Calu3 (cell line): ENCODE measurements around the gene CHST3. TPM values are rescaled to one million over a fixed set of nuclear protein-coding genes. Genes with fewer than 3 reads are reported as not detected.

Experiments
- BruUV-seq: library from RNA; stranded (reverse); fragments of 400-500 nt; replicated peaks from 2 replicates; lab custom pipeline; 2021; lab: Mats Ljungman, UMichigan
- CTCF ChIA-PET: fragments of 300-600 bp; sonication (Branson Sonifier 250); formaldehyde crosslinking; loops from one replicate; lab custom pipeline; 2022; ENCODE audit warnings: antibody characterized with exemption; lab: Charles Lee
- DNase-seq: peaks from one replicate; pipeline ENCODE4 v3.0.0; 2022
- H3K27ac Mint-ChIP-seq: one replicate; pipeline ENCODE4 v1.8.0; 2022; ENCODE audit warnings: mixed read lengths; ENCODE audit not compliant: unreplicated experiment
- H3K27me3 Mint-ChIP-seq: one replicate; pipeline ENCODE4 v1.8.0; 2022; ENCODE audit warnings: mixed read lengths; ENCODE audit not compliant: unreplicated experiment
- H3K36me3 Mint-ChIP-seq: one replicate; pipeline ENCODE4 v1.8.0; 2022; ENCODE audit warnings: mild to moderate bottlenecking, moderate library complexity, mixed read lengths; ENCODE audit not compliant: insufficient read depth, unreplicated experiment
- H3K4me1 Mint-ChIP-seq: one replicate; pipeline ENCODE4 v1.8.0; 2022; ENCODE audit warnings: mild to moderate bottlenecking, low read depth, mixed read lengths; ENCODE audit not compliant: unreplicated experiment
- H3K4me3 Mint-ChIP-seq: one replicate; pipeline ENCODE4 v1.8.0; 2022; ENCODE audit warnings: mild to moderate bottlenecking, low read depth, moderate library complexity, mixed read lengths; ENCODE audit not compliant: unreplicated experiment
- H3K9me3 Mint-ChIP-seq: one replicate; pipeline ENCODE4 v1.8.0; 2022; ENCODE audit warnings: low read depth, mixed read lengths; ENCODE audit not compliant: unreplicated experiment
- intact Hi-C: fragments of 100-400 bp; cut with micrococcal nuclease; formaldehyde crosslinking; loops from one replicate; pipeline ENCODE4 v1.10.0; 2022; ENCODE audit not compliant: unreplicated experiment
- total RNA-seq: library from RNA; stranded (reverse); gene quantifications from 2 replicates; pipeline ENCODE4 v1.2.3, GENCODE V29; 2022
- TF ChIP-seq, protein P1 (sequence below): fragments of 200-600 bp; IDR thresholded peaks from one replicate; pipeline ENCODE4 v1.8.0; 2022; ENCODE audit warnings: antibody characterized with exemption; ENCODE audit not compliant: unreplicated experiment

CHST3 gene
- total RNA-seq, 1 experiment from 2014 or later = 32.4 TPM

DNA sequence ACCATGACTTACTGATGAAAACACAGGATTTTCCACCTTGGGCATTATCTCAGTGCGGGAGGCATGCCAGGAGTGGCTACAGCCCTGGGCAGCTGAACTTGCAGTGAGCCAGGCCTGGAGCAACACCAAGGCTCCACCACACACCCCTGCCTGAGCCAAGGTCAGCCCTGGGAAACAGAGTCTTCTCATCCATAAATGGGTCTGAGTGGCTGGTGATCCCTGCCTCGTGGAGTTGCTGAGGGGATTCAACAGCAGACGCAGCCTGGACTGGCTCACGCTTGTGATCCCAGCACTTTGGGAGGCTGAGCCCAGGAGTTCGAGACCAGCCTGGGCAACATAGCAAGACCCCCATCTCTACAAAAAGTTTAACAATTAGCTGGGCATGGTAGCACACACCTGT lies 91.9 kb downstream of the CHST3 start:
- H3K4me3 Mint-ChIP-seq = no peak overlapping the region
- no peaks in the 10 kb centered on the region for H3K4me1 Mint-ChIP-seq
- TF ChIP-seq, protein P1, sequence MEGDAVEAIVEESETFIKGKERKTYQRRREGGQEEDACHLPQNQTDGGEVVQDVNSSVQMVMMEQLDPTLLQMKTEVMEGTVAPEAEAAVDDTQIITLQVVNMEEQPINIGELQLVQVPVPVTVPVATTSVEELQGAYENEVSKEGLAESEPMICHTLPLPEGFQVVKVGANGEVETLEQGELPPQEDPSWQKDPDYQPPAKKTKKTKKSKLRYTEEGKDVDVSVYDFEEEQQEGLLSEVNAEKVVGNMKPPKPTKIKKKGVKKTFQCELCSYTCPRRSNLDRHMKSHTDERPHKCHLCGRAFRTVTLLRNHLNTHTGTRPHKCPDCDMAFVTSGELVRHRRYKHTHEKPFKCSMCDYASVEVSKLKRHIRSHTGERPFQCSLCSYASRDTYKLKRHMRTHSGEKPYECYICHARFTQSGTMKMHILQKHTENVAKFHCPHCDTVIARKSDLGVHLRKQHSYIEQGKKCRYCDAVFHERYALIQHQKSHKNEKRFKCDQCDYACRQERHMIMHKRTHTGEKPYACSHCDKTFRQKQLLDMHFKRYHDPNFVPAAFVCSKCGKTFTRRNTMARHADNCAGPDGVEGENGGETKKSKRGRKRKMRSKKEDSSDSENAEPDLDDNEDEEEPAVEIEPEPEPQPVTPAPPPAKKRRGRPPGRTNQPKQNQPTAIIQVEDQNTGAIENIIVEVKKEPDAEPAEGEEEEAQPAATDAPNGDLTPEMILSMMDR = no peak
- CTCF ChIA-PET = interaction anchor here (1.2 to 1.3 kb wide), 2 partner anchors 32 to 289 kb away, joined by 3 read pairs; partner anchors contain the start of gene SPOCK2
- H3K27me3 Mint-ChIP-seq = no peaks in the 10 kb centered on the region
- intact Hi-C loops = no loop called here
- peaks cover 5% of the 10 kb centered on the region for H3K36me3 Mint-ChIP-seq
- H3K27ac Mint-ChIP-seq = no peak overlapping the region
- DNase-seq = no peak
- BruUV-seq = no TSS peak
- H3K9me3 Mint-ChIP-seq = no peaks in the 10 kb centered on the region

DNA sequence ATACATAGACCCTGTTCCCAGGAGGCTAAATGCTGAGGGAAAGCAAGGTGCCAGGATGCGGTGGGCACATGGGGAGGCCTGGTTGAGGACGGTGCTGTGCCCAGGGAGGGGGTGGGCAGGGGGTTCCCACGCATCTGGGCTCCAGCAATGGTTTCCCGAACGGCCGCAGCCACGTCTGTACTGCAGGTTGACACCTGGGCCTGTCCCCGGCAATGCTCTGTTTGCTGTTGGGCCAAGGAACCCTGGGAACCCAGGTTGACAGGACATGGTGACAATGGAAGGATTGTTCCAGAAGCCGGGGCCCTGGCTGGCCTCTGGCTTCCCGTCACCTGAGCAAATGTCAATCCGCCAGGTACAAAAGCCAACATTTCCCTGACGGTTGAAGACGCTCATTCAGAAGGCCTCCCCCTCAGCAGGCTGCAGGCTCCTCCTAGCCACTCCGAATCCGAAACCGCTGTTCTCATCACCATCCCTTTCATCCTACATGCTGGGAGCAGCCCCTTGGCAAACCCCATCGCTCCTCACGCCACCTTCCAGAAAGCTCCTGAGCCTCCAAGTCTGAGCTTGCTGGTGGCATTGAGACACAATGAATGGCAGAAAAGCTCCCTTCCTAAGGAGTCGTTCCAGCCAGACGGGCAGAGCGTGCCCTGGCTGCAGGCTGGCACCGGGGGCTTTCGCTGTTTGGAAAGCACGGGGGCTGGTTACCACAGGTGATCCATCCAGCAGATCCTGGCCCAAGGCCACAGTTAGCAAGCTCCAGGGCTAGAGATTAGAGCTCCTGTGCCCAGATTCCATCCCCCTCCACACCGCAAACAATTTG lies 92.9 kb downstream of the CHST3 start:
- CTCF ChIA-PET = interaction anchor here (1.3 kb wide), 1 partner anchor 31 kb away, joined by 3 read pairs; the partner anchor contains the start of gene SPOCK2
- H3K36me3 Mint-ChIP-seq = peaks cover 13% of the 10 kb centered on the region
- TF ChIP-seq, protein P1 = no peak
- H3K4me1 Mint-ChIP-seq = no peaks in the 10 kb centered on the region
- H3K27ac Mint-ChIP-seq = no peak overlapping the region
- DNase-seq = no peak
- no peaks in the 10 kb centered on the region for H3K27me3 Mint-ChIP-seq
- no peaks in the 10 kb centered on the region for H3K9me3 Mint-ChIP-seq
- BruUV-seq = no TSS peak
- no peak overlapping the region for H3K4me3 Mint-ChIP-seq
- intact Hi-C loops = no loop called here

DNA sequence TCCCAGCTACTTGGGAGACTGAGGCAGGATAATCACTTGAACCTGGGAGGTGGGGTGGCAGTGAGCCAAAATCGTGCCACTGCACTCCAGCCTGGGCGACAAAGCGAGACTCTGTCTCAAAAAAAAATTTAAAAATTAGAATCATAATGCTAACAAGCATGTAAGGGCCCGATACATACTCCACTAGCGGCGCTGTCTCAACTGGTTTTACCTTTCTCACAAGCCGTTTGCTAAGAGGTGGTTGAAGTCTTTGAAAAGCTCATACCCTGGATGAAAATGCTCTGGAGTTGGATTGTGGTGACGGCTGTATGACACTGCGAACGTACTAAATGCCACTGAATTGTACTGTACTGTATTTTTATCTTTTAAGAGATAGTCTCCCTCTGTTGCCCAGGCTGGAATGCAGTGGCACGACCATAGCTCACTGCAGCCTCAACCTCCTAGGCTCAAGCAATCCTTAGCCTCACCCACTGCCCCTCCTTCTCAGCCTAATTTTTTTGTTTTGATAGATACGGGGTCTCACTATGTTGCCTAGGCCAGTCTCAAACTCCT lies 94.2 kb downstream of the CHST3 start:
- H3K36me3 Mint-ChIP-seq = peaks cover 16% of the 10 kb centered on the region
- intact Hi-C loops = no loop called here
- CTCF ChIA-PET = interaction anchor here (0.5 to 2.8 kb wide), 2 partner anchors 10 to 155 kb away, joined by 7 to 8 read pairs; no protein-coding TSS in a partner anchor

More for the DNA sequence above, 94.2 kb downstream of the CHST3 start:
- Mint-ChIP-seq H3K27ac (no peak overlapping the region), H3K27me3 (no peaks in the 10 kb centered on the region), H3K4me1 (peaks cover 4% of the 10 kb centered on the region), H3K4me3 (no peak overlapping the region), H3K9me3 (no peaks in the 10 kb centered on the region)
- TF ChIP-seq, protein P1 = no peak
- BruUV-seq = no TSS peak
- no peak for DNase-seq
